Activated T-cell treated with anti-CD3 and anti-CD28 coated beads for 1 hour (primary cell): ENCODE data around the gene SLC26A6.

Source experiments
- DNase-seq: peaks from one replicate; pipeline ENCODE4 v3.0.0-alpha.2; 2020; ENCODE audit warnings: low read depth

The SLC26A6 gene

DNA sequence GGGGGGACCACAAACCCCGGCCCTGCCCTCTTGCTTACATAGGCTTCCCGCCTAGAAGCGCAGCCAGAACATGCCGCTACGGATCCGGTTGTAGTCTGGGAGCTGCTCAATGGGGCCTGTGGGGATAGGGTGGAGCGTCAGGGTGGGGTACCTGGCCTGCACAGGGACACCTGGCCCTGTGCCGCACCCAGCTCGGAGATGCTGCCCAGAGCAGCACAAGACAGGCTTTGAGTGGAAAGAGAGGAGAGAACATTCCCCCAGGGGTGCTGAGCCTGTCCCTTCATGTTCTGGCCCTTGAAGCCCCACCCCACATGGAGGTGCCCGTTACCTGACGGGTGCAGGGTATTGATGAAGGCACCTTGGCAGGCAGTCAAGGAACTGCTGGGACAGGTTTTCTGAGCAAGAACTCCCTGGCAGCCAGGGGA, 36.2 kb downstream of the SLC26A6 start:
- no peak for DNase-seq

DNA sequence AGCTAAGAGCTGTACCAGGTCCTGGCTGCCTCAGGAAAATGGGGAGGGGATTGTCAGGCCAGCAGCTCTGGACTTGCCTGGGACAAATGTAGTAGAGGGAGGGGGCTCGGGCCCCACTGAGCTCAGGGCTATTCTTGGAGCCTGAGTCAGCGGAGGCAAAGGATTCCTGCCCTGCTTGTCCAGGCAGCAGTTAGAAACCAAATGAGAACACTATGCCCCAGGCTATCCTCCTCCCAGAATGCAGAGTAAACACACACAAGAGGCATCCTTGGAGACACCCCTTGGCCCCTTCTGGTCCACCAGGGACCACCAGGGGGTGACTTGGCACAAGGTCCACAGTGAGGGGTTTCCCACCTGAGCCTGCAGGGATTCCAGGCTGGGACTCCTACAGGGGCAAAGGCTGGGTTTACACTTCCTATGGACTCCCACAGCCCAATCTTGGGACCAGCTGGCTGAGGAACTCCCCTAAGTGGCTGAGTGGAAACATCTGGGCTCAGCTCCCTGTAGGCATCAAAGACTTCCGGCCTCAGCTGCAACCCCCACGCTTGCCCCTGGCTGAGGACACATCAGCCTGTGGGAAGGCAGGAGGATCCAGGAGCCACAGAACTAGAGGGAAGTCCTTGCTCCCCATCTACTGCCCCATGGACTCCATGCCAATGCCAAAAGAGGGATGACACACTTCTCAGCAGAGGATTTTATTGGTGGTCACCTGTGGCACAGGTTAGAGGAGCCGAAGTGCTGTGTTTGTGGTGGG, 36.8 kb downstream of the SLC26A6 start:
- DNase-seq = no peak

DNA sequence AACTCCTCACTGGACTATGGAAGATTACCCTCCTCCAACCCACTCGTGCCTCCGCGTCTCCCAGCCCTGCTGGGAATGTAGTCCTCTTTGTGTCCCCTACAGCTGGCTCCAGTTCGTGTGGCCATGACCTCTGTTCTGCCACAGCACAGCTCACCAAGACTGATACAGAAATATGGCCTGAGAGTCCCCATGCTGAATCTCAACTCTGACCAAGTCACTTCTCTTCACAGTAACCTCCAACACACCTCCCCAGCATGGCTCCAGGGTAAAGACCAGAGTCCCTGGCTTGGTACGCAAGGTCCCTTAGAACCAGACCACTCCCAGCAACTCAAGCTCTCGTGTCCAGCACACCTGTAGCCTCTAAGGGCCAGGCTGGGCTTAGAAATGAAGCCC, 37.9 kb downstream of the SLC26A6 start:
- no peak for DNase-seq

DNA sequence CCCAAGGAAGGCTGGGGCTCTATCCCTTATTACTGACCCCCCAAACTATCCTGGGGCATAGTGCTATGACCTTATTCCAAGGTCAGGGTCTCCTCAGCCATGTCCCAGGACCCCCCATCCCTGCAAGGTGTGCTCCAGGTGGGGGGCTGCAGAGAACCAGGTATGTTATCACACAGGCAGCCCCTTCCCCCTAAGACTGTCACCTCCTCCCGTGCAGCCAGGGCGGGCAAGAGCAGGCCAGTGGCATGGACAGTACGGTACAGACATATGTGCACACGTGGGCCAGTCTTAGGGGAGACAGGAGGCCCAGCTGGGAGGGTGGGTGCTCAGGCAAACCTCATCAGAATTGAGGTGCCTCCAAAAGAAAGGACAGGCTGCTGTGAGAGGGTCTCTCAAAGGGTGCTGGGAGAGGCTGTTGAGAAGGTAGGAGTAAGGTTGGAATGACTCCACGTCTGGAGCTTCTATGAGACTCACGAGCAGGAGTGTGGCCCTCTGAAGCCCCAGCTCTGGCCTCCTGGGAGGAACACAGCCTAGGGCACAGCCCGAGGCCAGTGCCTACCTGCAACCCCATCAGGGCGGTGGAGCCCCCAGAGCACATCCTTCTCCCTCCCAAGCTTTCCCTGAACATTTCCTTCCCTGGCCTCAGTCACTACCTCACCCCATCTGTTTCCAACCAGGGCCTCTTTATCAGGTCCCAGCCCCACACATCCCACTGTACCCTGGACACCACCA, 38.4 kb downstream of the SLC26A6 start:
- DNase-seq = no peak

DNA sequence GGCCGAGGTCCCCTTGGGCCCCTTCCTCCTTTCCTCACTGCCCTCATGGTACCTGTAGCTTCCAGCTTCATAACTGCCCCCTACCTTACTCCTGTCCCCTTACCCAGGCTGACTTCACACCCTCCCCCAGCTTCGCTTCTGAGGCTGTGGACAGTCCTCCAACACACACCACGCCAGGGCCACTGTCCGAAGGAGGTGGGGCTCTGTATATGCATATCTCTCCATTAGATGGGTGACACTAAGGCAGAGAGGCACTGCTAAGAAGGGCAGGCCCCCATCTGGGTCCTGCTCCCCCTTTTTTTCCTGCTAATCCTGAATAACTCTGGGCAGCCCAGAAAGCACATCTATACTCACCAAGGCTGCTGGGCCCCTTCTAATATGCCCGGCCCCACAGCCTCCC, 39.1 kb downstream of the SLC26A6 start:
- no peak for DNase-seq

DNA sequence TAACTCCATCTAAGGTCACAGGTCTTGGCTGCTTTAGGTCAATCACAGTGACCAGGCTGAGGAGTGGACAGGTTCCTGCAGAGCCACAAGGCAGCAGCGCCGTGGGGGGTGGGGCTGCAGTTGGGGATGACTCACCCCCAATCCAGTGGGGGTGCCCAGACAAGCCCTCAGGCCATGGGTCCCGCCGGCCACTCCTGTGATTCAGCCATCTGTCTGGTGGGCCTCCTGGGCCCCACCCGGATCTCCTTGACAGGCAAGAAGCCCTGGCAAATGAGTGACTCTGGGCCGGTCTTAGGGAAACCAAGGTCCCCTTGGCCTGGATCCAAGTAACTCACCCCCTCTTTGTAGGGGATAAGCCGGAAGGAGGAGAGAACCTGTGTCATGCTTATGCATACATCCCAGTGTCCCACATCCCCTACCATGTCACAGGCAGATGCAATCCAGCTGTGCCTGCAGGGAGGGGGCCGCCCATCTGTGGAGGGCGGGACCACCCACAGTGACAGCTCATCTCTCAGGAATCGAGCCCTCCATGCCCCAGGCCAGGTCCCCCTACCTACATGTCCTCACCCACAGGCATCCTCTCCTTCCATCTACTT, 39.6 kb downstream of the SLC26A6 start:
- DNase-seq = no peak

DNA sequence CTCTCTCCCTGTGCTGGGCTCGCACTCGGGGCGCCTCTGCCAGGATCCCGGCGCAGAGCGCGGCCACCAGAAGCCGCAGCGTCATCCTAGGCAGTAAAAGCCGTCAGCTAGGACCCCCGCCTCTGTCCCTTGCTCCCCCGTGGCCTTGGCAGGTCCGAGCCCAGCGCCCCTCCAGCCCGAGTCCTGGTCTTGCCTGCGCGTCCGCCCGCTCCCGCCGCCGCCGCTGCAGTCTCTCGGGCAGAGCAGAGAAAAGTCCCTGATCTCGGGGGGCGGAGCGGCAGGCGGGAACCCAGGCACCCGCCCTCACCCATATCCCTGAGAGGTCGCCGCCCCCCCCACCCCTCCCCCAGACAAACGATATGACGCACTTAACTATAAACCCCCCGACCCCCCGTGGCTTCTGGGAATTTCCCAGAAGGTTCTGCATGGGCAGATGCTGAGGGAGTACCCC, 40.2 kb downstream of the SLC26A6 start, which contains the start of gene COL7A1:
Gene COL7A1 (minus strand): TSS at position 255 of the 451 bp plus-strand sequence. CDS start 170 bp downstream, at position 85.
- no peak for DNase-seq

DNA sequence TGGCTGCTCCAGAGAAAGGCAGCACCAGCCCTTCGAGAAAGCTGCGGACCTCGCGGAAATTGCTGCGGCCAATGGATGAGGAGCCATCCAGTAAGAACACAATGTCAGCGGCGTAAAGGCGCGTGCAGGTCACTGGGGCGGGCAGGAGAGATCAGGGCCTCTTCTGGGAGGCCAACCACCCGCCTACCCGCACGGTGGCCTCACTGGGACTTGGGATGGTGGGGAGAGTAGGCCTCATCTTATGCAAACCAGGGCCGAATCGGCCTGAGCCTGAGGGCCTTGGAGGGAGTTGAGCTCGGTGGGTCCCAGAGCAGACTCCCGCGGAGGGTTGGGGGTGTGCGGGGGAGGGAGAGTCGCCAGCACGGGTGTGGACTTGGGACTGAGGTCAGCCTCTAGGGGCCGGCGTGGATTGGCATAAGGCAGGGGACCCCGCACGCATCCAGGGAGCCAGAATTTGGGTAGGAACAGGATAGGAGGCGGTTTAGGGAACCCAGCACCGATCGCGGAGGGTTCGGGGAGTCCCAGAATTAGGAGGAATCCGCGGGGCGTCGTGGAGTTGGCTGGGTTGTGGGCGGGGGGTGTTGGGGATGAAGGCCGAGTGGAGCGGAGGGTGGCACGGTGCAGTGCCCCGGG, 40.7 kb downstream of the SLC26A6 start:
- DNase-seq = no peak

DNA sequence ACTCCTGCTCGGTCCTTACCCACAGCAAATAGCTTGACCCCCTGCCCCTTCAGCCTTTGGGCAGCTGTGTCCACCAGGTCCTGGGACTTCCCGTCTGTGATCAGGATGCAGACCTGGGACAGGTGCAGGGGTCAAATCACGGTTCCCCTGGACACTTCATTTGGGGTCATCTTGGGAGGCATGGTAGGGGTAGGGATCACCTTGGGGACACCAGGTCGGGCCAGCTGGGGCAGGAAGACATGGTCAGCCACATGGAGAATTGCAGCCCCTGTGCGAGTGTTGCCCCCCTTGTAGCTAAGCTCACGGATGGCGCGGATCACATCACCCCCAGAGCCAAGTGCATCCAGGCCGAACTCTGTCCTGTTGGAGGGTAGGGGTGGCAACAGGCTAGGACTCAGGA, 41.9 kb downstream of the SLC26A6 start:
- no peak for DNase-seq

DNA sequence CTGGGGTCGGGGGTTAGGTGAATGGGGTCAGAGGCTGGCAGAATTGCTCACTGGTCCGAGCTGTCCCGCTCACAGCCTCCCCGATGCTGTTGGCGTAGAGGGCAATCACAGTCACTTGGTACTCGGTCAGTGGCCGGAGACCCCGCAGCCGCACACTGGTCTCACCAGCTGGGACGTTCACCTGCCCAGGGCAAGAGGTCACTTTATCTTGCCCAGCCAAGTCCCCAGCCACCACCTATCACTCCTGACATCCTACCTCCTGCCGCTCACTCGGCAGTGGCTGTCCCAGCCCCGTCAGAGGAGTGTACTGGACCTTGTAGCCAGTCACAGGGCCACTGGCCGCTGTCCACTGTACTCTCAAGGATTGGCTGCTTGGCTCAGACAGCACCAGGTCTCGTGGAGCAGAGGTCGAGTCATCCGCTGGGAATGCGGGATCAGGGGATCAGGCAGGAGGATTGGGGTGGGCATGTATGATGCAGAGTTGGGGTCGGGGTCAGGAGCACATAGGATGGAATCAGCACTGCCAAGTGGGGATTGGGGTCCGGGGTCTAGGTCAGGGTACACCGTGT, 42.7 kb downstream of the SLC26A6 start:
- DNase-seq = no peak

DNA sequence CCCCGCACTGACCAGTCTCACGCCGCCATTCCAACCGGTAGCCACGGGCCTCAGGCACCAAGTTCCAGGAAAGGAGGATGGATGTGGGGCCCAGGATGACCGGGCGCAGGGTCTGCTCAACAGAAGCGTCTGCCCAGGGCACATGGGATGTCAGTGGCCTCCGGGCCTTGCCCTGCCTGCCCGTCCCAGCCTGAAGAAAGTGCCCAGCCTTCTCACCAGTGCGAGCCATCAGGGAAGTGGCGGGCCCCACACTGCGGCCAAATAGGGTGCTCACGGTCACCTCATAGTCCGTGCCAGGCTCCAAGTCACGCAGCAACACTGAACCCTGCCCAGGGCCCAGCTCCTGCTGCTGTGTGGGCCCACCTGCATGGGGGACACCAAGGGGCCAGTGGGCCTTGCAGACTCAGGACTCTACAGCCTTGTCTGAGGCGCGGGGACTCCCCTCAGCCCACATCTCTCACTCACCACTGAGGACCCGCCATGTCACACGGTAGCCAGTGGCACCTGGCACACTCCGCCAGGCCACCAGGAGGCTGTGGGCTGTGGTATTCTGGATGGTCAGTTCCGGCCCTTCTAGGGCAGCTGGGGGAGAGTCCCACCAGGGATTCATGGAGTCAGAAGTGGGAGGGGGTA, 43.3 kb downstream of the SLC26A6 start:
- no peak for DNase-seq

DNA sequence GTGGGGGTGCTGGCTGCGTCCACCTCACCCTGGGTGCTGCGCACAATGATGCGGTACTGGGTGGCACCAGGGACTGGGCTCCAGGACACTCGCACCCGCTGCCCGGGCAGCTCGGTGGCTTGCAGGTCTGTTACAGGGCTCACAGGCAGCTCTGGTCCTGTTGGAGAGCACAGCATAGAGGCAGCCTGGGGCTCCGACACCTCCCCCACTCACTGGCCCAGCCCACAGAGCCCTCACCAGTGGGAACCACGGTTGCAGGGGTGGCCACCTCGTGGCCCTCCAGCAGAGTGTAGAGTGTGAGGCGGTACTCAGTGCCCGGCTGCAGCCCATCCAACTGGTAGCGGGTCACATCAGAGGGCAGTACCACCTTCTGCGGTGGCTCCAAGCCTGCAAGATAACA, 43.8 kb downstream of the SLC26A6 start:
- DNase-seq = no peak

DNA sequence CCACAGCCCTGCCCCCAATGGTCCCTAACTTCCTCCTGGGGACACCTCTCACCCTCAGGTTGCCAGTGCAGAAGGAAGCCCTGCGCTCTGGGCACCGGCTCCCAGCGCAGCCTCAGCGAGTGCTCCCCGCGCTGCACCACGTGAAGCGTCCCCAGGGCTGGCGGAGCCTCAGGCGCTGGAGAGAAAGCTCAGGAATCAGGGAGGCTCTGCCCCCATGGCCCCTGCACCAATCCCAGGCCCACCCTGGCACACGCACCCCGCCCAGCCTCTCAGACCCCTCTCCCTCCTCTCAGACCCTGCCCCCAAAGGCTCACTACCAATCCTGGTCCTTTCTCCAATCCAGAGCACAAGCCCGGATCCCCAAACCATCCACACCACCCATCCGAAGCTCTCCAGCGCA, 47.0 kb downstream of the SLC26A6 start:
- no peak for DNase-seq

DNA sequence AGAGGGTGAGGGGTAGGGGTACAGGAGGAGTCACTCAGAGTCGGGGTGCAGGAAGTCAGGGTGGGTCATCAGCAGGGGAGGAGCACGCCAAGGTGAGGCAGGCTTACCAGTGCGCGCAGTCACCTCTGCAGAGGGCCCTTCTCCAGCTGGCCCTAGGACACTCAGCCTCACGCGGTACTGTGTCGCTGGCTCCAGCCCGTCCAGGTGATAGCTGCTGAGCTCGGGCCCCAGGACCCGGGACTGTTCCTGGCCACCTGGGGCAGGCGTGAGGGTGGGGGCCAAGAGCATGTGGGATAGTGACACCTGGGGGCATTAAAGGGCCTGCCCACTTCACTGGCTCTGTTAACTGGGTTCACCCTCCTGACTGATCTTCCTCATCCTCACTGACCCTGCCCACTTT, 47.6 kb downstream of the SLC26A6 start:
- DNase-seq = no peak

DNA sequence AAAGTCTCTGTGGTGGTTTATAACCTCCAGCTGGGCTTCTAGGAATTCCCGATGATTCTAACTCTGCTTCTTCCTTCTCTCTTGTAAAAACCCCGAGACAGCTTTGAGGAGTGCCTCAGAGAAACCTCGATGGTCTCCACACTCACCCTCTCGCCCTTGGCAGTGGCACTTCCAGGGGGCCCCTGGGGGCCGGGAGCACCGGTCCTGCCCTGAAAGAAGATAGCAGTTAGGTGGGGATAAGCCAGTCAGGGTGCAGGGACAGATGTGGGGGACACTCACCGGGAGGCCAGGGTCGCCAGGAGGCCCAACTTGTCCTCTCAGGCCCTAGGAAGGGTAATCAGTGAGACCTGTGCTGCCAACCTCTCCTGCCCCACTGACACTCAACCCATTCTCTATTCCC, 49.9 kb downstream of the SLC26A6 start:
- no peak for DNase-seq

DNA sequence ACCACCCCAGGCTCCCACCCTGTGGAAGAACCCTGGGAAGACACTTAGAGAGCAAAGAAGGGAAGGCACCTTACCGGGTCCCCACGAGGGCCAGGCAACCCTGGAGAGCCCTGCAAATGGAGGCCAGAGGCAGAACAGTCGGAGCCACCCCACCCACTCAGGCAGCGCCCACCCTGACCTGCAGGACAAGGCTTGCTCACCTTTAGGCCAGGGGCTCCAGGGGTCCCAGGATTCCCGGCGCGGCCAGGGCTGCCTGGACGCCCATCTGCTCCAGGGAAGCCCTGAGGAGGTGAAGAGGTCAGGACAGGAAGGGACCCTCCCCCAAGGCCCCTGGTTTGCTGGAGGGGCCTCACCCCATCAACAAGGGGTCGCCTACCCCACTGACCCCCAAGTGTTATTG, 50.4 kb downstream of the SLC26A6 start:
- no peak for DNase-seq

DNA sequence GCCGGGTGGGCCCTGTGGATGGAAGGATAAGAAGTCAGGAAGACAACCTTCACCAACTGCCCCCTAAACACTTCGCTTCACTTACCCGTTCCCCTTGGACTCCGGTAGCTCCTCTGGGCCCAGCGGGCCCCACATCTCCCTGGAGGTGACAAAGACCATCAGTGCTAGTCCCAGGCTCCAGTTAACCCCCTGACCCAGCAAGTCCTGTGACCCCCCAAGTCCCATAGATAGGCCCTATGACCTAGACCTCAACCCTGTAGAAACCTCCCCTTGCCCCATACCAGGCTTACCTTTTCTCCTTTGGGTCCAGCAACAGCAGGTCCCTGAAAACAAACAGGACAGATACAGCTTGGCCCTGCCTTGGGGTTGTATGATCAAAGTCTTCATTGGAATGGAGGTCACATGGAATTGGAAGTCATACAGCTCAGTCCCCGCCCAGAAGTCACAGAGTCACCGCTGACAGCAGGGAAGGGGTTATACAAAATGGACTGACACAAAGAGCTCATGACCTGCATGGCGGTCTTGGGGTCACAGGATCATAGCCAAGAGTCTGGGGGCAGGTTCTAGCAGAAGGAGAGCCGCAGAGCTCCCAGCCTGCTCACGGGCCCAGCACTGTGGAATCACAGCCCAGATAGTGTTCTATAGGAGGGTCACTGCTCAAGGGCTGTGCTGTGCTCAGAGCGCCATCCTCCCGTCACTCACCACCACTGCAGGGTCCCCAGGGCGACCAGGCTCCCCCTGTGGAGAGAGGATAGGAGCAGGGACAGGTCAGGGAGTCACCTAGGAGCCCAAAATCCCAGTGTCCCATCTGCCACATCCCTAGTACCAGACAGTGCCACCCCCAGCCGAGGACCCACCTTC, 53.4 kb downstream of the SLC26A6 start:
- no peak for DNase-seq

DNA sequence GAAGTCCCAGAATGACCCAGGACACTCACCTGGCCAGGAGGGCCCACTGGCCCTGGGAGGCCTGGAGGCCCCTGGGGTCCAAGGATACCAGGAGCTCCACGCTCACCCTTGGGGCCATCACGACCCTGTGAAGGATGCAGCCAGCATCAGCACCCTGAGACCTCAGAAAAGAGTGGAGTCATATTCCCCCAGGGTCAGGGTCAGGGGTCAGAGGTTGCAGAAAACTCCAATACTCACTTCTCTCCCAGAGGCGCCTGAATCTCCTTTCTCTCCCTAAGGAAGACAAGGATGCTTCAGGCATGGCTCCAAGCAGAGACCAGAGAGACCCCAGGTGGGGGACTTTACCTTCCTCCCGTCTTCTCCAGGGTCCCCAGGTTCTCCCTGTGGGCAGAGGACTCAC, 58.6 kb downstream of the SLC26A6 start:
- no peak for DNase-seq
